Activated naive CD4-positive, alpha-beta T cell treated with Interleukin-2 at 50 U/mL for 16 hours (primary cell): ENCODE measurements around the gene LMTK2.

Source experiments
- DNase-seq: peaks from one replicate; pipeline ENCODE4 v3.0.0-alpha.2; 2020

Gene LMTK2

GRCh38 chr7:98138672-98139071 lies 32.0 kb downstream of the LMTK2 start:
- DNase-seq, result no peak

GRCh38 chr7:98142658-98143057 lies 36.0 kb downstream of the LMTK2 start:
- no peak for DNase-seq

GRCh38 chr7:98148607-98149006 lies 41.9 kb downstream of the LMTK2 start:
- DNase-seq, result no peak

- DNase-seq, result no peak
These were observed 42.5 kb downstream of the LMTK2 start for GRCh38 chr7:98149116-98149692.

GRCh38 chr7:98151884-98152283 lies 45.2 kb downstream of the LMTK2 start:
- no peak for DNase-seq

- DNase-seq, result no peak
These were observed 50.0 kb downstream of the LMTK2 start for GRCh38 chr7:98156700-98157099.

- no peak for DNase-seq
These were observed 51.1 kb downstream of the LMTK2 start for GRCh38 chr7:98157761-98158160.

GRCh38 chr7:98162758-98163157 lies 56.1 kb downstream of the LMTK2 start:
- DNase-seq, result no peak

- DNase-seq, result no peak
These were observed 56.6 kb downstream of the LMTK2 start for GRCh38 chr7:98163269-98163668.

- DNase-seq, result no peak
These were observed 57.2 kb downstream of the LMTK2 start for GRCh38 chr7:98163704-98164494.

GRCh38 chr7:98165827-98166667 lies 59.4 kb downstream of the LMTK2 start:
- DNase-seq, result peak; percentile 28

- DNase-seq, result no peak
These were observed 60.0 kb downstream of the LMTK2 start for GRCh38 chr7:98166668-98166970.

GRCh38 chr7:98167653-98168052 lies 61.0 kb downstream of the LMTK2 start:
- DNase-seq, result no peak

GRCh38 chr7:98168181-98168903 lies 61.7 kb downstream of the LMTK2 start:
- peak; percentile 62 for DNase-seq

GRCh38 chr7:98168904-98169621 lies 62.4 kb downstream of the LMTK2 start:
- DNase-seq, result no peak

GRCh38 chr7:98170966-98171365 lies 64.3 kb downstream of the LMTK2 start:
- no peak for DNase-seq

GRCh38 chr7:98171449-98171848 lies 64.8 kb downstream of the LMTK2 start:
- DNase-seq, result no peak

- no peak for DNase-seq
These were observed 67.9 kb downstream of the LMTK2 start for GRCh38 chr7:98174334-98175259.

GRCh38 chr7:98175260-98175940 lies 68.7 kb downstream of the LMTK2 start:
- no peak for DNase-seq

GRCh38 chr7:98177553-98177952 lies 70.9 kb downstream of the LMTK2 start:
- no peak for DNase-seq

GRCh38 chr7:98178321-98178720 lies 71.7 kb downstream of the LMTK2 start:
- DNase-seq, result no peak
